Stimulated activated CD8-positive, alpha-beta memory T cell treated with anti-CD3 and anti-CD28 coated beads, Interleukin-4, amount 100 ng/mL, for 4 hours (primary cell): Measurements from ENCODE around the gene ZNF280D.

ENCODE experiments used
- DNase-seq, 2 donors: peaks; one replicate each; pipeline ENCODE4 v3.0.0-alpha.2; 2020; ENCODE audit warnings: low read depth in 2 of 2, low spot score in 1 of 2

The ZNF280D gene

DNA sequence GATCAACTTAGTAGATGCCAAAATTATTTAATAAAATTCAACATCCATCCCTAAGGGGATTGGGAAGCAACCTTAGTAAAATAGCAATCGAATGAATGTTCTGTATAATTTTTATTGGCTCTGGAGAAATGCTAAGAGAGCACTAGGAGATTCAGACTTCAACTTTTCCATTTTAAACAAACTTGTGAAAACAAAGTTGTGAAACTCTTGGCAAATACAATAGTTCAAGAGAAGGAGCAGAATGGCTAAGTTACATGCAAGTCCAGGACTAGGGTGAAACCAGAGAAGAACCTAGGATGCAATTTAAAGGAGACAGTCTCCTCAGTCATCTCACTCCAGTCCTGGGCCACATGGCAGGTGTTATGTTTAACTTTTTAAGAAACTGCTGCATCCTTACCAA lies 16.7 kb upstream of the ZNF280D start:
- no peak for DNase-seq

DNA sequence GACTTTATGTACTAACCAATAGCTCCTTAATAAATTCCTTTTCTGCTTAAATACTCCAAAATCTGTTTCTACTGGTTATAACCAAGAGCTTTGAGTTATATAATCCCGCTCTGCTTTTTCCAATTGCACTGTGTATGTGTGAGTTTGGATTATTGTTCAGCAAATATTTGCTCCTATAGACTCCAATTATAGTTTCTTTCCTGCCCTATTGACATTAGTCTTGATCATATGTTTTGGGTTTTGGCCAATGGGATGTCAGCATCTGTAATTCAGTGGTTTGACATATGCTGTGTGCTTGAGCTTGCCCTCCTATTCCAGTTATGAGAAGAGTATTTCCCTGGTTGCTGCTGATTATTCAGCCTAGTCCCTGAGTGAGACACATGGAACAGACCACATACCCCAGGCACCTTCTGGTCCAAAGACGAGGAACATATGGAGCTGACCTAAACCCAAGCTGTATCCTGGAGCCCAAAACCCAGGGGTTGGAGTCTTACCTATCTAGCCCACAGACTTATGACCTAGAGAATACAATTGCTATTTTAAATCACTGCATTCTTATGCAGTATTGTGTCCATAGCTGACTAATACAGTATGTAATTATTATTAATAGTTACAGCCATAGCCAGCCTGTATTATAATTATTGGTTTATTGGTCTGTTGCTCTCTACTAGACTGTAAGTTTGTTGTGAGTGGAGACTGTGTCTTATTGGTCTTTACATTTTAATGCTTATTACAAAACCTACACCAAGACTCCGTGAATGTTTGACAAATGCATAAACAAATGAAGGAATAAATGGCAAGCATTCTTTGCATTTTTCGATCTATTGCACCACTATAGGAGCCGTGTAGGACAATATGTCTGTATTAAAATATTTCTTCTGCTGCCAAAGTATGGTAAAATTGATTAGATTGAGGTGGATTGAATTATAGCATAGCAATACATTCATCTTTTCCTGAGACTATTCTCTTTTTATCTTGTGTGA lies 11.7 kb upstream of the ZNF280D start:
- DNase-seq = no peak

DNA sequence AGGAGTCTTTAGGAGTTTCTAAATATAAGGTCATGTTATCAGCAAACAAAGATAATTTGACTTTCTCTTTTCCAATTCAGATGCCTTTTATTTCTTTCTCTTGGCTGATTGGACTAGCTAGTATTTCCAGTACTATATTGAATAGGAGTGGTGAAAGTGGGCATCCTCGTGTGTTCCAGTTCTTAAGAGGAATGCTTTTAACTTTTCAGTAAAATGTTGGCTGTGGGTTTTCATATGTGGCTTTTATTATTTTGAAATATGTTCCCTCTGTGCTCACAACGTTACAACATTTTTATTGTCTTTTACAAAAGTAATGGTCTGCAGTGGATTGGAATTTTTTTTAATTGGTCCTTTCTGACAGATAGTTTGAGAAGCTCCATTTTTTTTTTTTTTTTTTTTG lies 8.2 kb upstream of the ZNF280D start:
- no peak for DNase-seq

DNA sequence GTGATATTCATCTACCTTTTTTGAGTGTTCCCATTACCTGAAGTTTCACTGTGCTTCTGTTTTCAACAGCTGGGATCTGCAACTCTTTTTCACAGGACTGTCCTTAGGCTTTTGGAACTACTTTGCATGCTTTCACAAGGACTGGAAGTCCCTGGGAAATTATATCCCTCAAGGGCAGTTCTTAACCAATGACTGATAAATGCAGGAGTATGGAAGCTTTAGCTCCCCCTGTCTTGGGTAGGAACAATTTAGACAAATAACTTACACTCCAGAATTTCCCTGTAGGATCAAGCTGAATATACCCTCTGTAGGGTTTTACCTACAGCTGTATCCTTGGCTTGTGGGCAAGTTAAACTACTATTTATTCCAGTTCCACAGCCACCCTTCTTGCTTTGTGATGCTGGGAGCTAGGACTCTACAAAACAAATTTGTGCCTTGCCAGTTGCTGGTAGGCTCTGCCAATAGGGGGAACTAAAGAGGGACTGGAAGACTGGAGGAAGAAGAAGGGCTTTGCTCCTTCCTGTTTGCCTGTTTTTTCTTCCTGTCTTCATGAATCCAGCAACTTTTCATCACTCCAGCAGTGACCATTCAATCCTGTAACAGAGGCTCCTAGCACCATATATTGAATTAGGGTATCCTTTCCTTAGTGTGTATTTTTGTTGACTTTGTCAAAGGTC lies 6.8 kb upstream of the ZNF280D start:
- DNase-seq = no peak

GRCh38 chr15:56739474-56739873 lies 6.2 kb upstream of the ZNF280D start:
- no peak for DNase-seq

- DNase-seq = no peak
Observed at GRCh38 chr15:56737791-56738190, 4.5 kb upstream of the ZNF280D start.

DNA sequence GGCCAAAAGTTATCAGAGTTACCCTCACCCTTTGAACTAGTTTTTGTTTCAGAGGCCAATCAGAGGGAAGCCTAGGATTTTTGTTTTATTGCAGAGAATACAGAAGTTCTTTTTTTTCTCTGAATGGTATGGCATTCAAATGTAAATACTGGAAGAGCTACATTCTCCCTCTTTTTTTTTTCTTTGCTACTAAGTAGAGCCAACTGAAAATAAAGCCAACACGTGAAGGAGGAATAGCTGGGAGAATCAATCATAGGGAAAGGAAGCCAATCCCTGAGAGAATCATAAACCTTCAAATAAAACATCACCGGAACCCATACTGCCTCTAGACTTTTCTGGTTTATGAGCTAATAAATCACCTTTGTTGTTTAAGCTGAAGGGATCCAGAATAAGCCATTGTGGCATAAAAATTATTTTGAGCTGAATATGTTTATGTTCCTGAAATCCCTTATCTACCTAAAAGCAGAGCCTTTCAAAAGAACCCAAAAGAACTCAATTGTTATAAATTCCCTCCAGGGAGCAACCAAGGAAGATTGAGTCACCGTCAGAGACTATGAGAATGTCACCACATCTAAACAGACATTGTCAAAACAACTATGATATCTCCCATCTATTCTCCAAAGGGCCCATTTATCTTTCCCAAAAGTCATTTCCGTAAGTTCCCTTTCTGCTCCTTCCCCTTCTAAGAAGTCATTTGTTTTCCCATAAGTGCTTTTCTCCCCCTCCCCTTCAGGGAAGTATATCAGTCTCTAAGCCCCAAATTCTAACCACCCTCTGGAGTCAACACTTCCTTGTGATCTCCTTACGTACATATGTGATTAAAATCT lies 3.8 kb upstream of the ZNF280D start:
- no peak for DNase-seq

GRCh38 chr15:56736308-56736707 lies 3.0 kb upstream of the ZNF280D start:
- no peak for DNase-seq

GRCh38 chr15:56735589-56735988 lies 2.3 kb upstream of the ZNF280D start:
- DNase-seq = no peak

- DNase-seq = no peak
Observed at GRCh38 chr15:56734013-56734635, 815 bp upstream of the ZNF280D start.

- no peak for DNase-seq
Observed at GRCh38 chr15:56732886-56733135, 498 bp downstream of the ZNF280D start.

GRCh38 chr15:56732135-56732885 lies 999 bp downstream of the ZNF280D start:
- no peak for DNase-seq

DNA sequence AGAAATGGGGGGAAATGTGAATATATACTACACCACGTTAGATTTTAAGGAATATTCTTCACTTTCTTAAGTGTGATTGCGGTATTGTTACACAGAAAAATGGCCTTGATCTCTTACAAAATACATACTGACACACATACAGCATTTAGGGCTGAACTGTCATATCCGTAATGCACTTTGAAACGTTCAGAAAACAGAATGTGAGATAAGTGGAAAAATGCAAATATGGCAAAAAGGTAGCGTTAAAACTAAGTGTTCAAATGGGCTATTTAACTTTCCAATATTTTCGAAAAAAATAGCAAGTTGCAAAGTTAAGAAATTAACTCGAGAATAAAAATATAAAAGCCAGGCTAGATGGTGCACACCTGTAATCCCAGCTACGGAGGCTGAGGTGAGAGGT lies 1.8 kb downstream of the ZNF280D start:
- no peak for DNase-seq

- no peak for DNase-seq
Observed at GRCh38 chr15:56729561-56729960, 3.7 kb downstream of the ZNF280D start.

GRCh38 chr15:56725386-56725785 lies 7.9 kb downstream of the ZNF280D start:
- DNase-seq = no peak

GRCh38 chr15:56724232-56724631 lies 9.1 kb downstream of the ZNF280D start:
- DNase-seq = no peak

DNA sequence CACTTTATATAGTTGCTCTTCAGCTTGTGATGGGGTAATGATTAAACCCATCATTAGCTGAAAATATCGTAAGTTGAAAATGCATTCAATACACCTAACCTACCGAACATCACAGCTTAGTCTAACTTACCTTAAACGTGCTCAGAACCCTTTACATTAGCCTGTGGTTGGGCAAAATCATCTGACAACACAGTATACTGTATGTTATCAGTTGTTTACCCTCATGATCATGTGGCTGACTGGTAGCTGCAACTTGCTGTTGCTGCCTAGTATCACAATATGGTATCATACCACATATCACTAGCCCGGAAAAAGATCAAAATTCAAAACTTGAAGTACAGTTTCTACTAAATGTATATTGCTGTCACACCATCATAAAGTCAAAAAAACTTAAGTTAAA lies 9.5 kb downstream of the ZNF280D start:
- DNase-seq = no peak

- DNase-seq = no peak
Observed at GRCh38 chr15:56719774-56720555, 13.3 kb downstream of the ZNF280D start.

GRCh38 chr15:56719021-56719612 lies 14.2 kb downstream of the ZNF280D start:
- no peak for DNase-seq
